ENCODE measurements around the gene ABL2.
A peak's percentile ranks its signal among the peaks of the same experiment; 100 is the strongest.

The ABL2 gene

GRCh38 chr1:179128520-179128919, 101.0 kb downstream of the ABL2 start:
- no peak for DNase-seq

- no peak for DNase-seq
These were observed 102.1 kb downstream of the ABL2 start for GRCh38 chr1:179127163-179127895.

GRCh38 chr1:179126338-179127060, 103.0 kb downstream of the ABL2 start:
- DNase-seq, result no peak

- DNase-seq, result no peak
These were observed 104.6 kb downstream of the ABL2 start for GRCh38 chr1:179124873-179125272.

- DNase-seq, result peak in 1 of 2 donors; percentile 38
These were observed 108.1 kb downstream of the ABL2 start for GRCh38 chr1:179121159-179121938.

GRCh38 chr1:179120736-179121135, 108.7 kb downstream of the ABL2 start:
- DNase-seq, result no peak

- no peak for DNase-seq
These were observed 110.0 kb downstream of the ABL2 start for GRCh38 chr1:179119513-179119912.

- DNase-seq, result no peak
These were observed 114.3 kb downstream of the ABL2 start for GRCh38 chr1:179115181-179115580.

- no peak for DNase-seq
These were observed 120.8 kb downstream of the ABL2 start for GRCh38 chr1:179108644-179109043.

GRCh38 chr1:179107706-179108629, 121.5 kb downstream of the ABL2 start:
- no peak for DNase-seq

GRCh38 chr1:179105393-179105792, 124.1 kb downstream of the ABL2 start:
- no peak for DNase-seq

GRCh38 chr1:179104611-179105250, 124.7 kb downstream of the ABL2 start:
- no peak for DNase-seq

- DNase-seq, result no peak
These were observed 125.5 kb downstream of the ABL2 start for GRCh38 chr1:179103999-179104398.

GRCh38 chr1:179101566-179101965, 127.9 kb downstream of the ABL2 start:
- DNase-seq, result no peak

GRCh38 chr1:179099891-179100290, 129.6 kb downstream of the ABL2 start:
- DNase-seq, result no peak

- DNase-seq, result no peak
These were observed 133.6 kb downstream of the ABL2 start for GRCh38 chr1:179095924-179096323.

- DNase-seq, result no peak
These were observed 134.1 kb downstream of the ABL2 start for GRCh38 chr1:179095377-179095776.

GRCh38 chr1:179094818-179095217, 134.7 kb downstream of the ABL2 start:
- DNase-seq, result no peak

- no peak for DNase-seq
These were observed 136.5 kb downstream of the ABL2 start for GRCh38 chr1:179092896-179093461.

GRCh38 chr1:179091691-179092165, 137.7 kb downstream of the ABL2 start:
- no peak for DNase-seq

- DNase-seq, result no peak
These were observed 138.6 kb downstream of the ABL2 start for GRCh38 chr1:179090923-179091322.

- no peak for DNase-seq
These were observed 139.0 kb downstream of the ABL2 start for GRCh38 chr1:179090522-179090921.
